ENCODE data around the gene DNAJC19.

DNA sequence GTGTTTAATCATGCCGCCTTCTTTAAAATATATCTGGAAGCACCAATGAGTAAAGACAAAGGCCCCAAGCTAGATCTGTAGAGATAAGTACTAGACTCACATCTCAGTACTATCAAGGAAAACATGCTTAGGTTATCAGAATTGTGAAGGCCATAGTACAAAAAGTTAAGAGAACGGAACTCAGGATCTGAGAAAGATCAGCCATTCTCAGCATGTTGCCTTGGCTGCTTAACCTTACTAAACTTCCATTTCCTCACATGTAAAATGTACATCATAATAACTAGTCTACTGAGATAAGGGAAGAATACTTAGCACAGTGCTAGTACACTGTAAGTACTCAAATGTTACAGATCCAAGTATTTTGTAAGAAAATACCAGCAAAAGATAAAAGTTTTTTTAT, 7.6 kb downstream of the DNAJC19 start:
- no peak for TF ChIP-seq CTCF (conservative IDR thresholded peaks at IDR 0.05)
- TF ChIP-seq EZH2 (IDR thresholded peaks at IDR 0.05; ENCODE audit: low read depth), result no peak
